ENCODE measurements around the gene RAB43. TPM values are rescaled to one million over a fixed set of nuclear protein-coding genes. Genes with fewer than 3 reads are reported as not detected.
"Not testable (repeated sequence)": the region's sequence is repeated elsewhere in the genome, so short reads cannot be mapped to it uniquely, and the experiment has no call there.

RAB43 gene
- total and polyA plus RNA-seq, 4 donors = 3.0 to 6.9 (median 4.4) TPM

DNA sequence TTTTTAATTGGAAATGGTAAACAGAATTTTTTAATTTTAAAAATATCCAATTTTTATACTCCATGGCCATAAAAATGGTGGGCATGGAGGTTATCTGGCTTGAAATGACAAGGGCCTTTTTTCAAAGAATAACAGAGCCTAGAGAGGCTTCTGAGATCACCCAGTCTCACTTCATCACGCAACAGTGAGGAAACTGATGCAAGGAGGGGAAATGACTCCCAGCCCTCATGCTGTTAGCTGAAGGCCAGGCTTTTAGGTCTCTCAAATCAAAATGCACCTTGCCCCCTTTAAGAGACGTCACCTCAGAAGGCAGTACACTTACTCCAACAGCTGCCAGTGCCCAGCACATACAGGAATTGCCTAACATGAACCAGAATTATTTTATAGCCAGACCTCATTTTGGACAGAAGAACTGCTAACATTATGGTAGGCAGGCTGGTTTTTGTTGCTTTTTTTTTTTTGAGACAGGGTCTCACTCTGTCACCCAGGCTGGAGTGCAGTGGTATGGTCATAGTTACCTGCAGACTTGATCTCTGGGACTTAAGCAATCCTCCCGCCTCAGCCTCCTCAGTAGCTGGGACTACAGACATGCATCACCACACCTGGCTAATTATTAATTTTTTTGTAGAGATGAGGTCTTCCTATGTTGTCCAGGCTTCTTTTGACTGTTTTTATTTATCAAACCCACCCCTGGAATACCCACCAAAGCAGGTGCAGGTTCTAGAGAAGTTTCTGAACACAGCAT lies 9.1 kb downstream of the RAB43 start:
- DNase-seq (ENCODE audit: low read depth in 4 of 6, low spot score in 6 of 6) = no peak
- Histone ChIP-seq H3K36me3 (ENCODE audit: control insufficient read depth, insufficient read depth, low read length) (peaks cover 13% of the 10 kb centered on the region), H3K9me3 (ENCODE audit: control insufficient read depth, insufficient read depth, low read length) (no peaks in the 10 kb centered on the region), H3K4me3 (ENCODE audit: low read depth, low read length) (no peak overlapping the region), H3K4me1 (ENCODE audit: control insufficient read depth, insufficient read depth, low read length) (no peaks in the 10 kb centered on the region), H3K27me3 (ENCODE audit: control insufficient read depth, insufficient read depth, low read length) (no peaks in the 10 kb centered on the region), H3K27ac (ENCODE audit: low read depth, low read length) (no peak overlapping the region)
- WGBS (ENCODE audit: insufficient coverage) = 100% methylated on average over 1 of the region's 3 CpGs

- H3K27ac ChIP-seq (ENCODE audit: low read depth, low read length); H3K9me3 ChIP-seq (ENCODE audit: control insufficient read depth, insufficient read depth, low read length); H3K27me3 ChIP-seq (ENCODE audit: control insufficient read depth, insufficient read depth, low read length); H3K4me1 ChIP-seq (ENCODE audit: control insufficient read depth, insufficient read depth, low read length); DNase-seq (ENCODE audit: low read depth in 4 of 6, low spot score in 6 of 6); H3K4me3 ChIP-seq (ENCODE audit: low read depth, low read length): not testable (repeated sequence)
- peaks cover 17% of the 10 kb centered on the region for H3K36me3 ChIP-seq (ENCODE audit: control insufficient read depth, insufficient read depth, low read length)
- 95% methylated on average over 4 of the region's 10 CpGs for WGBS (ENCODE audit: insufficient coverage)
Observed at GRCh38 chr3:129111076-129111780, 10.4 kb downstream of the RAB43 start.

DNA sequence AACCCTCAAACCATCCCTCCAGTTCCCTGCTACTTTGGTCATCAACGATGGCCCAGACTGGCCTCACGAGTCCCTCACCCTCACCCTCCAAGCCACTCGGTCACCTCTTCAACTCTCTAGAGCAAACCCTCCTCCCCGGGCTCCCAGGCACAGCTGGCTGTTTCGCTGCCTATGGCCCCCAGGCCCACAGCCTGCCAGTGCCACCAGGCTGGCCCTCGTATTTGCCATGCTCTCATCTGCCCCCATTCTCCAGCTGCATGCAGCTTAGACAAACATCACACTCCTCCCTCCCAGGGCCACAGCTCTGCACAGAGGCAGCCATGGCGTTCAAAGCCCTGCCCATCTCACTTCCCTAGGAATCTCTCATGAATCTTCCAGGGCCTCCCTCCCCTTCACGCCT lies 13.8 kb downstream of the RAB43 start:
- H3K4me1 ChIP-seq (ENCODE audit: control insufficient read depth, insufficient read depth, low read length) = no peaks in the 10 kb centered on the region

DNA sequence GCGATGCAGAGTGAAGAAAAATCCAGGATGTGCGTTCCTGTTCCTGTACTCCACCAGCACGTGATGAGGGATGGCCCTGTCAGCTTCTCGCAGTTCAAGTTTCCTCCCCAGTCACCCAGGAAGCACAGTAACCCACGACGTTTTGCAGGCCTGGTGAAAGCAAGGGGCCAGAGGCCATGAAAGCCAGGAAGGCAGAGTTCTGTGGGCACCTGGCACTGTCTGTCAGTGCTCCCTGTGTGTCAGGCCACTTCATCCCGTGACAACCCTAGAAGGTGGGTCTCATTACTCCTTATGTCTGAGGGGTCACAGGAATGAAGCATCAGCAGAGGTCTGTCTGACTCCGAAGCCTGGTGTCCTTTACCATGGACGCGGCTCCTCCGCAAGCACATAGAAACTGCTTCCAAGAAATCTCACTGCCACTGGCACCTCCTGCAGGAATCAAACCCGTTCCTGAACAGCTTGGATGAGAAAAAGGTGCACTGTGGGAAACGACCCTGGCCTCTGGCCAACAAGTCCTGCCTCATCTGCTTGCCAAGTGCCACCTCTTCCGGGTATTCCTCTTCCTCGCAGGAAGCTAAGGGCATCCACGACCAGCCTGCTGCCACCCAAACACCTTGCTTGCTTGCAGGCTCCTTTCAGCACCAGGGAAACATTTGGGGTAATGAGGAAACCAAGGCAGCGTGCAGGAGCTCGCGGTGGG lies 14.6 kb downstream of the RAB43 start:
- no peaks in the 10 kb centered on the region for H3K4me1 ChIP-seq (ENCODE audit: control insufficient read depth, insufficient read depth, low read length)
- no peaks in the 10 kb centered on the region for H3K9me3 ChIP-seq (ENCODE audit: control insufficient read depth, insufficient read depth, low read length)
- H3K27ac ChIP-seq (ENCODE audit: low read depth, low read length) = no peak overlapping the region
- H3K27me3 ChIP-seq (ENCODE audit: control insufficient read depth, insufficient read depth, low read length) = no peaks in the 10 kb centered on the region
- H3K36me3 ChIP-seq (ENCODE audit: control insufficient read depth, insufficient read depth, low read length) = peaks cover 8% of the 10 kb centered on the region
- peak in 1 of 6 donors; percentile 15 for DNase-seq (ENCODE audit: low read depth in 4 of 6, low spot score in 6 of 6)
- H3K4me3 ChIP-seq (ENCODE audit: low read depth, low read length) = no peak overlapping the region
- WGBS (ENCODE audit: insufficient coverage) = 69% methylated on average over 19 of the region's 19 CpGs

More for the DNA sequence above, 13.8 kb downstream of the RAB43 start:
- 87% methylated on average over 7 of the region's 8 CpGs for WGBS (ENCODE audit: insufficient coverage)
- Histone ChIP-seq H3K27ac (ENCODE audit: low read depth, low read length) (no peak overlapping the region), H3K4me3 (ENCODE audit: low read depth, low read length) (no peak overlapping the region), H3K9me3 (ENCODE audit: control insufficient read depth, insufficient read depth, low read length) (no peaks in the 10 kb centered on the region), H3K36me3 (ENCODE audit: control insufficient read depth, insufficient read depth, low read length) (peaks cover 12% of the 10 kb centered on the region), H3K27me3 (ENCODE audit: control insufficient read depth, insufficient read depth, low read length) (no peaks in the 10 kb centered on the region)
- DNase-seq (ENCODE audit: low read depth in 4 of 6, low spot score in 6 of 6) = no peak

GRCh38 chr3:129106320-129106719 lies 15.3 kb downstream of the RAB43 start:
- no peaks in the 10 kb centered on the region for H3K4me1 ChIP-seq (ENCODE audit: control insufficient read depth, insufficient read depth, low read length)
- H3K27ac ChIP-seq (ENCODE audit: low read depth, low read length) = no peak overlapping the region
- peak in 1 of 6 donors; percentile 33 for DNase-seq (ENCODE audit: low read depth in 4 of 6, low spot score in 6 of 6)
- no peaks in the 10 kb centered on the region for H3K27me3 ChIP-seq (ENCODE audit: control insufficient read depth, insufficient read depth, low read length)
- H3K36me3 ChIP-seq (ENCODE audit: control insufficient read depth, insufficient read depth, low read length) = peaks cover 8% of the 10 kb centered on the region
- no peak overlapping the region for H3K4me3 ChIP-seq (ENCODE audit: low read depth, low read length)
- H3K9me3 ChIP-seq (ENCODE audit: control insufficient read depth, insufficient read depth, low read length) = no peaks in the 10 kb centered on the region
- WGBS (ENCODE audit: insufficient coverage) = 68% methylated on average over 4 of the region's 5 CpGs

GRCh38 chr3:129105862-129106261 lies 15.7 kb downstream of the RAB43 start:
- peaks cover 8% of the 10 kb centered on the region for H3K36me3 ChIP-seq (ENCODE audit: control insufficient read depth, insufficient read depth, low read length)
- no peak overlapping the region for H3K4me3 ChIP-seq (ENCODE audit: low read depth, low read length)
- H3K27ac ChIP-seq (ENCODE audit: low read depth, low read length) = no peak overlapping the region
- no peaks in the 10 kb centered on the region for H3K4me1 ChIP-seq (ENCODE audit: control insufficient read depth, insufficient read depth, low read length)
- H3K27me3 ChIP-seq (ENCODE audit: control insufficient read depth, insufficient read depth, low read length) = no peaks in the 10 kb centered on the region
- 91% methylated on average over 4 of the region's 4 CpGs for WGBS (ENCODE audit: insufficient coverage)
- no peak for DNase-seq (ENCODE audit: low read depth in 4 of 6, low spot score in 6 of 6)
- no peaks in the 10 kb centered on the region for H3K9me3 ChIP-seq (ENCODE audit: control insufficient read depth, insufficient read depth, low read length)

GRCh38 chr3:129104498-129105079 lies 17.0 kb downstream of the RAB43 start:
- Histone ChIP-seq H3K27ac (ENCODE audit: low read depth, low read length) (no peak overlapping the region), H3K4me1 (ENCODE audit: control insufficient read depth, insufficient read depth, low read length) (no peaks in the 10 kb centered on the region), H3K36me3 (ENCODE audit: control insufficient read depth, insufficient read depth, low read length) (peaks cover 8% of the 10 kb centered on the region), H3K27me3 (ENCODE audit: control insufficient read depth, insufficient read depth, low read length) (no peaks in the 10 kb centered on the region), H3K4me3 (ENCODE audit: low read depth, low read length) (no peak overlapping the region), H3K9me3 (ENCODE audit: control insufficient read depth, insufficient read depth, low read length) (no peaks in the 10 kb centered on the region)
- DNase-seq (ENCODE audit: low read depth in 4 of 6, low spot score in 6 of 6) = no peak
- 97% methylated on average over 4 of the region's 6 CpGs for WGBS (ENCODE audit: insufficient coverage)

DNA sequence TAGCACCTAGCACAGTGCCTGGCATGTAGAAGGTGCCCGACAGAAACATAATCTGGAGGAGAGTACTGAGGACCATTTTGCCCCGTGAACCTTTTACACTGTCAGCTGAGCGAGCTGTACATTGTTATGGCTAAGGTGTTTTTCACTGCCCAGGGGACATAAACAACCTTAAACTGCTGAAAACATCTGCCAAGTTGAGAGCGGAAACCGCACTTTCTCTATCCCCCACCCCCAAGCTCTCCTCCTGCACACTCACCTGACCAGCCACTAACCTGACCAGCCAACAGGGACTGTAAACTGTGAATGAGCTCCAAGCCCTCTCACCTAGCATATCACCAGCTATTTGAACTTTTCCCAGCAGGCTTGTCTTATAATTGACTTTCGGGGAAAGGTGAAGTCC lies 17.6 kb downstream of the RAB43 start:
- no peak for DNase-seq (ENCODE audit: low read depth in 4 of 6, low spot score in 6 of 6)
- Histone ChIP-seq H3K27me3 (ENCODE audit: control insufficient read depth, insufficient read depth, low read length) (no peaks in the 10 kb centered on the region), H3K27ac (ENCODE audit: low read depth, low read length) (no peak overlapping the region), H3K4me1 (ENCODE audit: control insufficient read depth, insufficient read depth, low read length) (no peaks in the 10 kb centered on the region), H3K4me3 (ENCODE audit: low read depth, low read length) (no peak overlapping the region), H3K36me3 (ENCODE audit: control insufficient read depth, insufficient read depth, low read length) (peaks cover 8% of the 10 kb centered on the region), H3K9me3 (ENCODE audit: control insufficient read depth, insufficient read depth, low read length) (no peaks in the 10 kb centered on the region)
- WGBS (ENCODE audit: insufficient coverage) = 100% methylated on average over 2 of the region's 6 CpGs

- Histone ChIP-seq H3K4me1 (ENCODE audit: control insufficient read depth, insufficient read depth, low read length) (no peaks in the 10 kb centered on the region), H3K27me3 (ENCODE audit: control insufficient read depth, insufficient read depth, low read length) (no peaks in the 10 kb centered on the region), H3K27ac (ENCODE audit: low read depth, low read length) (no peak overlapping the region), H3K4me3 (ENCODE audit: low read depth, low read length) (no peak overlapping the region), H3K36me3 (ENCODE audit: control insufficient read depth, insufficient read depth, low read length) (peaks cover 8% of the 10 kb centered on the region), H3K9me3 (ENCODE audit: control insufficient read depth, insufficient read depth, low read length) (no peaks in the 10 kb centered on the region)
- no peak for DNase-seq (ENCODE audit: low read depth in 4 of 6, low spot score in 6 of 6)
- 75% methylated on average over 4 of the region's 7 CpGs for WGBS (ENCODE audit: insufficient coverage)
Observed at GRCh38 chr3:129103296-129103695, 18.3 kb downstream of the RAB43 start.
